Psoas muscle (tissue), 8 donors: Measurements from ENCODE around the gene VN1R5. TPM values are rescaled to one million over a fixed set of nuclear protein-coding genes. Genes with fewer than 3 reads are reported as not detected.
"Not testable (repeated sequence)": the region's sequence is repeated elsewhere in the genome, so short reads cannot be mapped to it uniquely, and the experiment has no call there.

ENCODE experiments used
- ATAC-seq, 4 donors: fragments of 200-7000 bp; cut with Tn5 transposase; one replicate each; pipeline ENCODE4 v1.9.1; 2020; ENCODE audit warnings: moderate library complexity in 3 of 4, mild to moderate bottlenecking in 2 of 4
- DNase-seq, 2 donors: peaks; one replicate each; pipeline ENCODE4 v3.0.0-alpha.2; 2020
- H3K27ac ChIP-seq: fragments of 200-600 bp; one replicate; pipeline ENCODE4 v1.8.0; 2022
- H3K27me3 ChIP-seq, 3 donors: fragments of 200-600 bp in 1 of 3; one replicate each; pipeline versions ENCODE4 v1.6.1 to v1.8.0; 2013 to 2022; ENCODE audit warnings: low read length in 2 of 3, mild to moderate bottlenecking in 2 of 3, moderate library complexity in 1 of 3; ENCODE audit not compliant: insufficient read depth in 3 of 3
- H3K36me3 ChIP-seq, 2 donors: fragments of 200-600 bp in 1 of 2; one replicate each; pipeline versions ENCODE4 v1.6.1 to v1.8.0; 2013 to 2022; ENCODE audit warnings: low read depth in 1 of 2, mild to moderate bottlenecking in 1 of 2, moderate library complexity in 1 of 2; ENCODE audit not compliant: insufficient read depth in 1 of 2
- H3K4me1 ChIP-seq: fragments of 200-600 bp; one replicate; pipeline ENCODE4 v1.8.0; 2022
- H3K4me3 ChIP-seq: fragments of 200-600 bp; one replicate; pipeline ENCODE4 v1.8.0; 2022; ENCODE audit warnings: mild to moderate bottlenecking
- H3K9me3 ChIP-seq: fragments of 200-600 bp; one replicate; pipeline ENCODE4 v1.8.0; 2022
- CTCF ChIP-seq: fragments of 200-600 bp; IDR thresholded peaks from one replicate; pipeline ENCODE4 v1.8.0; 2022; ENCODE audit warnings: antibody characterized with exemption
- WGBS, 3 donors: extraction: QIAGEN DNeasy Blood & Tissue Kit; methylation state at CpG; one replicate each; pipeline versions ENCODE4 v1.1.6 to v1.1.7; 2013; 5-methylcytosine and 5-hydroxymethylcytosine counted together
- intact Hi-C, 2 donors: fragments of 100-400 bp; cut with DNase I; formaldehyde crosslinking; loops; one replicate each; pipeline versions ENCODE4 v1.11.0 to v1.14.2; 2022
- polyA plus RNA-seq, 3 donors: library from polyadenylated mRNA; stranded (reverse); fragments of 200-250 nt; gene quantifications; one replicate each; pipeline ENCODE4 v1.2.3, GENCODE V29; 2013
- total RNA-seq, 4 donors: library from RNA; stranded (reverse); fragmentation: NEBNext Ultra II Directional in 2 of 4; extraction: Animal tissue kit (Norgen Biotek cat#: 25700) in 2 of 4; gene quantifications; one replicate each; pipeline versions ENCODE4 v1.2.1 to v1.2.4, GENCODE V29; 2021 to 2023
- donor health status: healthy with polysubstance abuse.
- donor health status: DM: no; HTN: no; CAD: no; lungs with moderate emphysema.
- donor health status: Bipolar disorder and iron deficiency.
- donor health status: healthy.
- donor health status: DM: yes; HTN: yes; CAD: no.
- donor health status: DM: no; HTN: no; CAD: no.
- donor health status: DM: no; HTN: no; CAD: no.
- donor health status: DM: yes; HTN: yes; CAD: no.

The VN1R5 gene
- total and polyA plus RNA-seq, 7 donors: not detected

GRCh38 chr1:247281001-247281574 lies 25.2 kb downstream of the VN1R5 start:
- TF ChIP-seq CTCF: no peak
- intact Hi-C loops: no loop called here
- Histone ChIP-seq H3K4me3 (no peak overlapping the region), H3K9me3 (no peaks in the 10 kb centered on the region), H3K27me3 (no peaks in the 10 kb centered on the region), H3K4me1 (no peaks in the 10 kb centered on the region), H3K36me3 (no peaks in the 10 kb centered on the region), H3K27ac (no peak overlapping the region)
- WGBS, 3 donors: 53 to 57% (median 55%) methylated on average over 5 of the region's 5 CpGs
- ATAC-seq (no peak), DNase-seq (no peak)

GRCh38 chr1:247286134-247286670 lies 30.3 kb downstream of the VN1R5 start:
- ATAC-seq: no peak
- no peaks in the 10 kb centered on the region for H3K9me3 ChIP-seq
- no peaks in the 10 kb centered on the region for H3K27me3 ChIP-seq
- WGBS, 3 donors: 94 to 96% (median 95%) methylated on average over 21 to 23 of the region's 23 CpGs
- no peak for TF ChIP-seq CTCF
- H3K4me3 ChIP-seq: no peak overlapping the region
- no peaks in the 10 kb centered on the region for H3K4me1 ChIP-seq
- intact Hi-C loops: no loop called here
- H3K27ac ChIP-seq: no peak overlapping the region
- no peak for DNase-seq
- no peaks in the 10 kb centered on the region for H3K36me3 ChIP-seq

DNA sequence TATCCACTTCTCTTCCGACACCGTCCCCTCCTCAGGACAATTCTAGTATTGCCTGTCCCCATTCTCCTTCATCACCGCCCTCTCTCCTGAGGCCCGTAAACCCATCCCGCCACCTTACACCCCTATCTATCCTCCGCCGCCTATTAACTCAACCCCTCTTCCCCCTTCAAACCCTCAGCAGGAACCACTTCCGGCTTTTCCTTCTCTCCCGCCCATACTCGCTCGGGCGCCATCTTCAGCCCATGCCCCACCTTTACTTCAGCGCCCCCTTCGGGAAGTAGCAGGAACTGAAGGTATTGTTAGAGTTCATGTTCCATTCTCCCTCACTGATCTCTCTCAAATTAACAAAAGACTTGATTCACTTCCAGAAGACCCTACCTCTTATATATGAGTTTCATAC lies 31.6 kb downstream of the VN1R5 start:
- Histone ChIP-seq H3K4me1 (no peaks in the 10 kb centered on the region), H3K9me3 (no peaks in the 10 kb centered on the region), H3K27me3 (no peaks in the 10 kb centered on the region), H3K36me3 (no peaks in the 10 kb centered on the region), H3K27ac (no peak overlapping the region), H3K4me3 (no peak overlapping the region)
- ATAC-seq (no peak), DNase-seq (no peak)
- TF ChIP-seq CTCF: no peak
- WGBS, 3 donors: 93 to 96% (median 95%) methylated on average over 14 of the region's 14 CpGs
- intact Hi-C loops: no loop called here

DNA sequence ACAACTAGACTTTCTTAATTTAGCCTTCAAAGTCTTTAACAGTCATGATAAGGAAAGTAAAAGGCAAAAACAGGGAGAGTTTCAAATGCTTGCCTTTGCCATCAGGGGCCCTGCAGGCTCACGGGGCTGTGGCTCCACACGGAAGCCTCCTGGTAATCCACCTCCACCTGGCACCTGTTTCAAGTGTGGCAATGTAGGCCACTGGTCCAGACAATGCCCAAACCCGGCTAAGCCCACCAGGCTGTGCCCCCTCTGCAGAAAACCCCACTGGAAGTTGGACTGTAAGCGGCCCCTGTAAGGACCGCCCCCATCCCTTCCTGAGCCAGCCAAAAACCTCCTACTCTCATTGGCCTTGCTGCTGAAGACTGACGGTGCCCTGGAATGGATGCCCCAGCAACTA lies 32.5 kb downstream of the VN1R5 start:
- DNase-seq: no peak
- 89 to 98% (median 96%) methylated on average over 6 of the region's 6 CpGs for WGBS, 3 donors
- H3K27me3 ChIP-seq: no peaks in the 10 kb centered on the region
- H3K4me1 ChIP-seq: no peaks in the 10 kb centered on the region
- no peaks in the 10 kb centered on the region for H3K36me3 ChIP-seq
- no peak overlapping the region for H3K4me3 ChIP-seq
- intact Hi-C loops: no loop called here
- no peak for TF ChIP-seq CTCF
- no peak overlapping the region for H3K27ac ChIP-seq
- no peak for ATAC-seq
- no peaks in the 10 kb centered on the region for H3K9me3 ChIP-seq

DNA sequence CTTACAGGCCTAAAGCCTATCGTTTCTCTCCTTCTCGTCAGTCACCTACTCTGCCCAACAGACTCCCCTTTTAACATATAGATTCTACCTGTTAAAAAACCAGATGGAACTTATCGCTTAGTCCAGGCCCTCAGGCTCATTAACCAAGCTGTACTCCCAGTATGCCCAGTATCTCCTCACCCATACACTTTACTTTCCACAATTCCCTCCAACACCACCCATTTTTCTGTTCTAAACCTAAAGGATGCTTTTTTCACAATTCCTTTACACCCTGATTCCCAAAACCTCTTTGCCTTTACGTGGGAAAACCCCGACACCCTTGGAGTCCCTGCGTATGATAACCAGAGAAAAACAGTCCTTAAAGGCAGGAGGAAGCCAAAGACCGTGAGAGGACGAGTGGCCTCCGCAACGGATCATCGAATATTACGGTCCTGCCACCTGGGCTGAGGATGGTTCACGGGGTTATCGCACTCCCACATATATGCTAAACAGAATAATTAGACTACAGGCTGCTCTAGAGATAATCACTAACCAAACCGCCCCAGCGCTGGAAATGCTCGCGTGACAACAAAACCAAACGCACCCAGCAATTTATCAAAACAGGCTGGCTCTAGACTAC lies 33.5 kb downstream of the VN1R5 start:
- H3K9me3 ChIP-seq, DNase-seq, H3K36me3 ChIP-seq, H3K4me3 ChIP-seq, H3K27ac ChIP-seq, H3K27me3 ChIP-seq, ATAC-seq, H3K4me1 ChIP-seq, intact Hi-C loops: not testable (repeated sequence)
- 93 to 95% (median 94%) methylated on average over 19 of the region's 19 CpGs for WGBS, 3 donors
